ENCODE data around the gene C16orf74. TPM values are rescaled to one million over a fixed set of nuclear protein-coding genes. Genes with fewer than 3 reads are reported as not detected.

The C16orf74 gene
- total and polyA plus RNA-seq, 8 donors = 0.37 to 1.3 (median 0.72) TPM

GRCh38 chr16:85752511-85753420 lies 1.9 kb upstream of the C16orf74 start:
- intact Hi-C loops (cut with DNase I) = no loop called here
- WGBS, 2 donors = 17 to 24% methylated on average over 21 of the region's 21 CpGs
- no peaks in the 10 kb centered on the region for H3K36me3 ChIP-seq
- peak overlapping the region; percentile 23 to 75 (median 72) for H3K27ac ChIP-seq
- peak; percentile 64 to 74 (median 68) for ATAC-seq
- TF ChIP-seq CTCF (IDR thresholded peaks at IDR 0.05) = no peak
- H3K27me3 ChIP-seq = no peaks in the 10 kb centered on the region
- no peaks in the 10 kb centered on the region for H3K9me3 ChIP-seq
- peak; percentile 67 to 89 (median 76) for DNase-seq
- no peak overlapping the region for H3K4me3 ChIP-seq
- no peak for FAIRE-seq
- peaks cover 28 to 44% (median 37%) of the 10 kb centered on the region in 3 donors for H3K4me1 ChIP-seq

DNA sequence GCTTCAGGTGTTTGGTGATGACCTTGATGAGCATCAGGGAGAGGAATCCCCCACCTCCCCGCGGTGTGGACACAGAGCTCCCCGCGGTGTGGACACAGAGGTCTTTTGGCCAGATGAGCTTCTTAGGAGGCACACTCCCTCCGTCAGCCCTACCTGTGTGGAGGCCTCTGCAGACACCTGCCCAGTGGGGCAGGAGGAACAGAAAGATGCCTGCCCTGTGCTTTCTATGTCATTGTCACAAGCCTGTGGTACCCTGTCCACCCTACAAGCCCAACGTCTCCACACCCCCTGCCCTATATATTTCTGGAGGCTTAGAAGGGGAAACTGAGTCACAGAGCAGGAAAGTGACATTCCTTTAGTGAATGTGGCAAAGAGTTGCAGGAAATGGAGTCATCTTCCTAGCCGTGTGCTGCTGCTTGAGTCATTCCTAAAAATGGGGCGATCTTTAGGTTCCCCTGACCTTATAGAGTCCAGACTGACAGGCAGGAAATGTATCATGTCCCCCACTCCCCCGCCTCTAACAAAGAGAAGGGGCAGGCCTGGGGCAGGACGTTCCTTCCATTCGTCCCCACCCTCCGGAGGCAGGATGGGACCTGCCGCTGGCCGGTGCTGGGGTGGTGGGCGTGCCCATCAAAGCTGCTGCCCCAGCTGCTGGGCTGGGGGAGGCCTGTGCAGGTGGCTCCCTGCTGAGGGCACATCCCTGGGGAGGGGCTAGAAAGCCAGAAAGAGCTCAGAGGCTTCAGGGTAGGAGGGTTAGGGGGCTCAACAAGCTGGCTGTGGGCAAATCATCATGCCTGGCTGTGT lies 1.0 kb upstream of the C16orf74 start:
- Histone ChIP-seq H3K9me3 (no peaks in the 10 kb centered on the region), H3K27ac (no peak overlapping the region), H3K4me3 (no peak overlapping the region), H3K4me1 (peaks cover 28 to 38% (median 35%) of the 10 kb centered on the region in 3 donors), H3K36me3 (no peaks in the 10 kb centered on the region), H3K27me3 (no peaks in the 10 kb centered on the region)
- no peak for FAIRE-seq
- intact Hi-C loops (cut with DNase I) = no loop called here
- 54% methylated on average over 15 of the region's 15 CpGs for WGBS, 2 donors
- no peak for TF ChIP-seq CTCF (IDR thresholded peaks at IDR 0.05)
- peak in 1 of 6 donors; percentile 49 for DNase-seq
- no peak for ATAC-seq

- DNase-seq (peak in 4 of 6 donors; percentile 34 to 70 (median 50)), ATAC-seq (no peak), FAIRE-seq (no peak)
- TF ChIP-seq CTCF (IDR thresholded peaks at IDR 0.05) = no peak
- 2 to 8% methylated on average over 47 to 51 of the region's 51 CpGs for WGBS, 2 donors
- H3K27me3 ChIP-seq = no peaks in the 10 kb centered on the region
- no peaks in the 10 kb centered on the region for H3K9me3 ChIP-seq
- H3K4me1 ChIP-seq = peaks cover 28 to 38% (median 35%) of the 10 kb centered on the region in 3 donors
- H3K4me3 ChIP-seq = peak overlapping the region; percentile 18 to 56 (median 41)
- no peaks in the 10 kb centered on the region for H3K36me3 ChIP-seq
- H3K27ac ChIP-seq = no peak overlapping the region
- intact Hi-C loops (cut with DNase I) = no loop called here
Observed at GRCh38 chr16:85750146-85750826, 610 bp downstream of the C16orf74 start.

GRCh38 chr16:85749771-85750145 lies 1.1 kb downstream of the C16orf74 start:
- Histone ChIP-seq H3K4me1 (peaks cover 28 to 38% (median 35%) of the 10 kb centered on the region in 3 donors), H3K4me3 (peak overlapping the region in 2 of 4 donors; percentile 49 to 56), H3K27ac (no peak overlapping the region), H3K9me3 (no peaks in the 10 kb centered on the region), H3K36me3 (no peaks in the 10 kb centered on the region), H3K27me3 (no peaks in the 10 kb centered on the region)
- ATAC-seq = no peak
- intact Hi-C loops (cut with DNase I) = no loop called here
- WGBS, 2 donors = 40 to 48% methylated on average over 13 to 14 of the region's 14 CpGs
- TF ChIP-seq CTCF (IDR thresholded peaks at IDR 0.05) = no peak
- no peak for DNase-seq
- FAIRE-seq = no peak

Measured in pancreas (tissue), 10 donors.